Peyer's patch (tissue), 4 donors: Measurements from ENCODE around the gene CSK. TPM values are rescaled to one million over a fixed set of nuclear protein-coding genes. Genes with fewer than 3 reads are reported as not detected.

Source experiments
- DNase-seq, 3 donors: peaks; one replicate each; pipeline ENCODE4 v3.0.0-alpha.2; 2017 to 2019
- H3K27ac ChIP-seq, 4 donors: fragments of 200-600 bp; sonication (generic); one replicate each; pipeline ENCODE4 v1.5.1; 2016 to 2019
- H3K27me3 ChIP-seq, 2 donors: fragments of 200-600 bp; sonication (generic); one replicate each; pipeline ENCODE4 v1.5.1; 2019
- H3K36me3 ChIP-seq, 3 donors: fragments of 200-600 bp; sonication (generic); one replicate each; pipeline ENCODE4 v1.5.1; 2016 to 2019
- H3K4me1 ChIP-seq, 4 donors: fragments of 200-600 bp; sonication (generic); one replicate each; pipeline ENCODE4 v1.5.1; 2016 to 2019
- H3K4me3 ChIP-seq, 4 donors: fragments of 200-600 bp; sonication (generic); 1 replicate in 3 of 4; 2 replicates in 1 of 4; pipeline ENCODE4 v1.5.1; 2016 to 2019; ENCODE audit warnings: mild to moderate bottlenecking in 1 of 4
- H3K9me3 ChIP-seq, 4 donors: fragments of 200-600 bp; sonication (generic); one replicate each; pipeline ENCODE4 v1.5.1; 2016 to 2019; ENCODE audit warnings: mild to moderate bottlenecking in 1 of 4
- CTCF ChIP-seq, 6 experiments: fragments of 450-650 bp in 4 of 6; fragments of 200-600 bp in 2 of 6; sonication (generic) in 1 of 6; IDR thresholded peaks; one replicate each; pipeline ENCODE4 v1.5.1; 2017 to 2019; ENCODE audit warnings: antibody characterized with exemption in 6 of 6, mild to moderate bottlenecking in 3 of 6, moderate library complexity in 1 of 6
- POLR2A ChIP-seq, 2 donors: fragments of 450-650 bp; IDR thresholded peaks; one replicate each; pipeline ENCODE4 v1.5.1; 2017; ENCODE audit warnings: antibody characterized with exemption in 2 of 2, mild to moderate bottlenecking in 2 of 2, moderate library complexity in 2 of 2
- total RNA-seq, 4 donors: library from RNA; depleted of rRNA; stranded (reverse); fragments of >200 nt; gene quantifications; one replicate each; pipeline ENCODE4 v1.1.0, GENCODE V29; 2016

The CSK gene
- total RNA-seq, 4 donors from 2014 or later: 53.8 to 122 (median 66.2) TPM

GRCh38 chr15:74793135-74794028 is 11.5 kb downstream of the CSK start:
- TF ChIP-seq CTCF (IDR thresholded peaks at IDR 0.05) (peak; percentile 14 to 59 (median 36)), POLR2A (IDR thresholded peaks at IDR 0.05) (no peak)
- Histone ChIP-seq H3K27me3 (no peaks in the 10 kb centered on the region), H3K36me3 (peaks cover 0 to 1% (median 0%) of the 10 kb centered on the region in 3 donors), H3K4me1 (peaks cover 16 to 74% (median 55%) of the 10 kb centered on the region in 4 donors), H3K9me3 (no peaks in the 10 kb centered on the region), H3K4me3 (peak overlapping the region in 1 of 4 donors; percentile 30), H3K27ac (peak overlapping the region in 2 of 4 donors; percentile 37 to 97)
- DNase-seq: peak in 2 of 3 donors; percentile 78 to 83

DNA sequence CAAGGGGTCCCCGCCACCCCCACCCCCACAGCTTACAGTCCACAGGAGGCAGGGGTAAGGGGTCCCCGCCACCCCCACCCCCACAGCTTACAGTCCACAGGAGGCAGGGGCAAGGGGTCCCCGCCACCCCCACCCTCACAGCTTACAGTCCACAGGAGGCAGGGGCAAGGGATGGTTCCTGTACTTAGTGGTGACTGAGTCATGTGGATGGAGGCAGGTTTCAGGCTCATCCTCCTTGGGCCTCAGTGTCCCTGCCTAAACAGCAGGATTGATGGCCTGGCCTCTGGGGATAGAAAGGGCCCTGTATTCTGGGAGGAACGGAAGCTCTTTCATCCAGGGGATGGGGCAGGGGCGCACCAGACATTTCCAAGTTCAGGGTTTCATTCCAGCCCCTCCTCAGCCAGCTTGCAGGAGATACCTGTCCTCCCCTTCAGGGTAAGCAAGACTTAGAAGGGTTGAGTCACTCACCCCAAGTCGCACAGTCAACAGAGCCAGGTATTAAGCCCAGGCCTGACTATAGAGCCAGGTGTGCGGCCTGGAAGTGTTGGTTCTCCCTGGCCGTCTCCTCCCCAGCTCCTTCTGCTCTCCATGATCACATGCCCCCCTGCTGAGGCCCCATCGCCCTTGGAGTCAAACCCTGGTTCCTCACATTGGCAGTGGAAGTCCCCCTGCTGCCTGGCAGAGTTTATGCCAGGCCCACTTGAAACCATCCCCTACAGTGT is 12.5 kb downstream of the CSK start:
- Histone ChIP-seq H3K36me3 (peaks cover 0 to 10% (median 0%) of the 10 kb centered on the region in 3 donors), H3K9me3 (no peaks in the 10 kb centered on the region), H3K4me3 (no peak overlapping the region), H3K27me3 (no peaks in the 10 kb centered on the region), H3K27ac (peak overlapping the region in 2 of 4 donors; percentile 35 to 97), H3K4me1 (peaks cover 13 to 74% (median 63%) of the 10 kb centered on the region in 4 donors)
- TF ChIP-seq CTCF (IDR thresholded peaks at IDR 0.05): no peak
- TF ChIP-seq POLR2A (IDR thresholded peaks at IDR 0.05): no peak
- DNase-seq: no peak

GRCh38 chr15:74794970-74795349 is 13.1 kb downstream of the CSK start:
- DNase-seq: no peak
- no peaks in the 10 kb centered on the region for H3K27me3 ChIP-seq
- TF ChIP-seq CTCF (IDR thresholded peaks at IDR 0.05): no peak
- no peak for TF ChIP-seq POLR2A (IDR thresholded peaks at IDR 0.05)
- H3K4me1 ChIP-seq: peaks cover 12 to 74% (median 64%) of the 10 kb centered on the region in 4 donors
- H3K9me3 ChIP-seq: no peaks in the 10 kb centered on the region
- H3K27ac ChIP-seq: peak overlapping the region in 2 of 4 donors; percentile 35 to 97
- H3K36me3 ChIP-seq: peaks cover 0 to 16% (median 0%) of the 10 kb centered on the region in 3 donors
- no peak overlapping the region for H3K4me3 ChIP-seq

- Histone ChIP-seq H3K9me3 (no peaks in the 10 kb centered on the region), H3K27me3 (no peaks in the 10 kb centered on the region), H3K27ac (peak overlapping the region in 1 of 4 donors; percentile 97), H3K36me3 (peaks cover 0 to 23% (median 0%) of the 10 kb centered on the region in 3 donors), H3K4me1 (peaks cover 4 to 73% (median 62%) of the 10 kb centered on the region in 4 donors), H3K4me3 (no peak overlapping the region)
- no peak for TF ChIP-seq CTCF (IDR thresholded peaks at IDR 0.05)
- TF ChIP-seq POLR2A (IDR thresholded peaks at IDR 0.05): no peak
- peak in 1 of 3 donors; percentile 42 for DNase-seq
These were observed 14.2 kb downstream of the CSK start for GRCh38 chr15:74795966-74796625.
